GM18519 (cell line): ENCODE data around the gene APH1A.
"Not testable (repeated sequence)": the region's sequence is repeated elsewhere in the genome, so short reads cannot be mapped to it uniquely, and the experiment has no call there.

Source experiments
- ATAC-seq: cut with Tn5 transposase; IDR thresholded peaks from one replicate; pipeline ENCODE4 v1.9.1; 2021; ENCODE audit warnings: mild to moderate bottlenecking, moderate library complexity; ENCODE audit not compliant: unreplicated experiment, low FRiP score

APH1A gene

GRCh38 chr1:150268705-150269403 is at the start of gene APH1A:
APH1A (minus strand) TSS chr1:150269016; CDS start chr1:150268810, 206 bp downstream.
- peak; percentile 49 for ATAC-seq

DNA sequence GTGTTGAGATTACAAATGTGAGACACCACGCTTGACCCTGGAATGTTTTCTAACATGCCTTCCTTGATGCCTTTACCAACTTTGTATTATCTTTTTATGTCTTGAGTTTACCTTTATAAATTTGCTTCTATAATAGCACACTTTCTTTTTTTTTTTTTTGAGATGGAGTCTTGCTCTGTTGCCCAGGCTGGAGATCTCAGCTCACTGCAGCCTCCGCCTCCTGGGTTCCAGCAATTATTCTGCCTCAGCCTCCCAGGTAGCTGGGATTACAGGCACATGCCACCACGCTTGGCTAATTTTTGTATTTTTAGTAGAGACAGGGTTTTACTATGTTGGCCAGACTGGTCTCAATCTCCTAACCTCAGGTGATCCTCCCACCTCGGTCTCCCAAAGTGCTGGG is 45.9 kb upstream of the APH1A start:
- ATAC-seq, result not testable (repeated sequence)

- no peak for ATAC-seq
These were observed 42.9 kb upstream of the APH1A start for GRCh38 chr1:150311762-150312161.

DNA sequence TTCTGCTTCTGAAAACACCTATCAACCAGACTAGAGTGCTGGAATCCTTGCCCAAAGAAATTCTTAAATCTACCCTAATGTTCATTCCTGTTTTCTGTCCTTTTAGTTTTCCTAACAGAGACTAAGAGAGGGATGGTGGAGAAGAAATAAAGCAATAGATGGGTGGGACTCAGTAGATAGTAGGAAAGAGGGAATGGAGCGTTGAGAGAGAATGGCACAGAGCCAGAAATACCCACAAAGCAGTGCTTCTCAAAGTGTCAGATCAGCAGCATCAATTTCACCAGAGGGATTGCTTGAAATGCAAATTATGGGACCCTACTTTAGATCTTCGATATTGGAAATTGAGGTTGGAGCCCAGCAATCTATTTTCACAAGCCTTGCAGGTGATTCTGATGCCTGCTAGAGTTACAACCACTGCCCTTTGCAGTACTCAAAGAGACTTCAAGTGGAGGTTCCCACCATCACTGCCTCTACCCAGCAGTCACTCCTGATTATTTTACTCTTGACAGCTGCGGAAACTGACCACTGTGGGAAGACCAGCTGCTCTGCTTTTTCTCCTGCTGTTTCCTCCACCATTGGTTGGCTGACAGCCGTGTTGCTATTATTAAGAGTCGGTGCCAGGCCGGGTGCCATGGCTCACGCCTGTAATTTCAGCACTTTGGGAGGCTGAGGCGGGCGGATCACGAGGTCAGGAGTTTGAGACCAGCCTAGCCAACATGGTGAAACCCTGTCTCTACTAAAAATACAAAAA is 41.1 kb upstream of the APH1A start:
- no peak for ATAC-seq

DNA sequence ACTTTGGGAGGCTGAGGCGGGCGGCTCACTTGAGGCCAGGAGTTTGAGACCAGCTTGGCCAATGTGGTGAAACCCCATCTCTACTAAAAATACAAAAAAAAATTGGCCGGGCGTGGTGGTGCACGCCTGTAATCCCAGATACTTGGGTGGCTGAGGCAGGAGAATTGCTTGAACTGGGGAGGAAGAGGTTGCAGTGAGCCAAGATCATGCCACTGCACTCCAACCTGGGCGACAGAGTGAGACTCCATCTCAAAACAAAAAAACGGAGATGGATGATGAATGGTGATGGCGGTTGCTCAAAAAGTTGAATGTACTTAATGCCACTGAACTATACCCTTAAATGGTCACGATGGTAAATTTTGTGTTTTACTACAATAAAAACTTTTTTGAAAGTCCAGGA is 39.8 kb upstream of the APH1A start:
- not testable (repeated sequence) for ATAC-seq

DNA sequence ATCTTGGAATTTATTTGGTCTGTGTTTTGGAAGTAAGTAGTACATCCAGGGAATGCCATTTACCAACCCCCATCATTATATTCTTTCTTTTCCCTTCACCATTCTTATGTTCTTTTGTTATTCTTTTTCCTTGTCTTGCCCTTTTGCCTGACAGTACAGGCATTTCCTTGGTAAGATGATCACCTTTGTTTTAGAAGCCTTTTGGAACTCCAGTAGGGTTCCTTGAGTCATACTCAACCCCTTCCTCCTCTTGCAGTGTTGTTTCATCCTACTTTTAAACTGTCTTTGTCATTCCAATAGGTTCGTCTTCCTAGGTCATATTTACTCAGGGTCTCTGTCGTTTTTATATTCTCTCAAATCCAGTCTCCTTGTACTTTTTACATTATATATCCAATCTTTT is 34.1 kb upstream of the APH1A start:
- no peak for ATAC-seq

DNA sequence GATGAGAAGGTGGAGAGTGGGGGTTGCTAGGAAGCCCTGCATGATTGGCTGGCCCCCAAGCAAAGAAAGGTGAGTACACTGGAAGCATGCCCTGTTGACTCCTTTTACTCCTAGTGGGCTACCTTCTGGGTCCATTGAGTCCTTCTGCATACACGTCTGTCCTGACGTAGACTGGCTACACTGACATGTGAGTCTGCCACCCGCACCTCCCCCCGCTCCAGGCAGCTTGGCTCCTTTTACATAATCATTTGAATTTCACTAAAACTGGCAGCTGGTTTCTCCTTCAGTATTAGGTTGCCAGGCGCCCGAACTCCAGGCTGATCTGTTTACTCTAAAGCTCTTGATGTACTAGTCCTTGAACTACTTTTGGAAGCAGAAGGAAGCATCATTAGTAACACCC is 33.5 kb upstream of the APH1A start:
- ATAC-seq, result no peak

DNA sequence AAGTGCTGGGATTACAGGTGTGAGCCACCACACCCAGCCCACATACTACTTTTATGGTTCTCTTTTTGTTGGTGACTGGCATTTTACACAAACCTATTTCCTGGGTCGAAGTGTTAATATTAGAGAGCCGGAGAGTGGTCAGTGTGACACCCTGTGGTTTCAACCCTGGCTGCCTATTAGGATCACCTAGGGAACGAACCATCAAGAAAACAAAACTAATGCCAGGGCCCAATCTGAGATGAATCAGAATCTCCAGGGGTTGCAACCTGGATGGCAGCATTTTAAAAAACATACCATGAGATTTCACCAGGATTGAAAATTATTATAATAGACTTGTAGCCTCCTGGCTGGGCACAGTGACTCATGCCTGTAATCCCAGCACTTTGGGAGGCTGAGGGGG is 30.9 kb upstream of the APH1A start:
- no peak for ATAC-seq

GRCh38 chr1:150295476-150295875 is 26.7 kb upstream of the APH1A start:
- no peak for ATAC-seq

- ATAC-seq, result no peak
These were observed 24.8 kb upstream of the APH1A start, which contains the start of gene MRPS21 for GRCh38 chr1:150293433-150294253. MRPS21 (plus strand) TSS chr1:150293861; CDS start chr1:150294367, 506 bp downstream.

DNA sequence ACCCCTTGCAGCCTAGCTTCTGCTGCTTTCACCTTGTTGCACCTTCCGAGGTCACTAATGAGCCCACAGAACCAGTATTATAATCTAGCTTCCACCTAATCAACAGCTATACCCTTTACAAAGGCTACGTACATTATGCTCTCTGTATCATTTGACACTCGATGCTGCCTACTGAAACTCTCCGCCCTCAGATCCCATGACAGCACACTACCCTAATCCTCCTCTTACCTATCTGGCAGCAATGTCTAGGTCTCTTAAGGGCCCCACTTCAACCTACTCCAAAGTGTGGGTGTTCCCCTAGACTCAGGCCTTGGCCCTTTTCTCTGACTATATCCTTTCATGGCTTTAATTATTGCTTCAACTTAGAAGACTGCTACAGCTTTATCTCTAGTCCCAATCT is 20.0 kb upstream of the APH1A start:
- ATAC-seq, result no peak

GRCh38 chr1:150288382-150288781 is 19.6 kb upstream of the APH1A start:
- no peak for ATAC-seq

- ATAC-seq, result no peak
These were observed 14.4 kb upstream of the APH1A start for GRCh38 chr1:150283260-150283659.

DNA sequence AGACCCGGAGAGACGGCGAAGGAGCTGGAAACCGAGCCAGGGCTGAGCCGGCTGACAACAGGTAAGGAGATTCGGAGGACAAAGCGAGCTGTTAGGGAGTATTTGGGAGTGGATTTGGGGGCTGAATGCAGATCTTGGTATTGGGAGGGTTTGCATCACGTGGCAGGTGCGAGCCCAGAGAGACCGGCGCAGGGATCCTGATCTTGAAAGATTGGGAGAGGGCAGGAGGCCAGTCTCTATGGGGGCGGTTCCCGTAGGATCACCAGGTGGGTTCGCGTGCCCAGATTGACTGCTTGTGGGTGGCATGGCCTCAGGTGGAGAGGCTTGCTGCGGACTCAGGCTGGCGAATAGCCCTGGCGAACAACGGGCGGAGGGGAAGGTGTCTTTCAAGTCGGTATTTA is 13.7 kb upstream of the APH1A start:
- no peak for ATAC-seq

DNA sequence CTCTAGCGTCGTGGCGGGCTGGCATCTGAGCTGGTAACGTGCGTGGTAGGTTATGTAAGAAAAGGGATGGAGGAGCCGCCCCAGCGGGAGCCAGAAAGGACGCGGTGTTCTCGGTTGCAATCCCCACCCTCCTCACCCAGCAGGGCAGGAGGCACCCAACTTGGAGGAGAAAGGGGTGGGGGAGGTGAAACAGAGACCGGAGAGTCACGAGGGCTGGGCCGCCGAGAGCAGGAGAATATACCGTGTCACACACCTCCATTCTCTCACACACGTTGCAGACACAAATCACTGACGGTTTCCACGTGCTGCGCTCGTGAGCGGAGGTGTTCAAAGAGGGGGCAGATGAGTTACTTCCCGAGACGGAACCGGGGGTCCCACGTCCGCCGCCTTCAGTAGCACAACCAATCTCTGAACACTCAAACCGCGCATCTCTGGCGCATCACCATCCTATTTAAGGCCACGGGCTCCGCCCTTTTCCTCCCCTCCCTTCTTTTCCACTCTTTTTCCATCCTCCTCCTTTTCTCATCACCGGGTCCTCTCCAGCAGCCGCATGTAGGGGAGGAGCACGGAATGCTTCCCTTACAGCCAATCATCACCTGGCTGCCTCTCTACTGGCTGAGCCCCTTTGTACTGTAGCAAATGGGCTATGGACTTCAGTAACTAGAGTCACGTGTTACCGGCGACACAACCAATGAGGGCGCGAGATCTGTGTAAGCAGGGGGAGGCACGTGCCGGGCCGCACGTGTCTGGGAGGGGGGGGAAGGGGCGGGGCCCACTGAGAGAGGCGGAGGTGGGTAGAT is 13.1 kb upstream of the APH1A start, which contains the start of gene CIART:
TSS of gene CIART (plus strand) at position 797 of the 800 bp plus-strand sequence. CDS start 714 bp downstream, outside the sequence.
- peak; percentile 58 for ATAC-seq

DNA sequence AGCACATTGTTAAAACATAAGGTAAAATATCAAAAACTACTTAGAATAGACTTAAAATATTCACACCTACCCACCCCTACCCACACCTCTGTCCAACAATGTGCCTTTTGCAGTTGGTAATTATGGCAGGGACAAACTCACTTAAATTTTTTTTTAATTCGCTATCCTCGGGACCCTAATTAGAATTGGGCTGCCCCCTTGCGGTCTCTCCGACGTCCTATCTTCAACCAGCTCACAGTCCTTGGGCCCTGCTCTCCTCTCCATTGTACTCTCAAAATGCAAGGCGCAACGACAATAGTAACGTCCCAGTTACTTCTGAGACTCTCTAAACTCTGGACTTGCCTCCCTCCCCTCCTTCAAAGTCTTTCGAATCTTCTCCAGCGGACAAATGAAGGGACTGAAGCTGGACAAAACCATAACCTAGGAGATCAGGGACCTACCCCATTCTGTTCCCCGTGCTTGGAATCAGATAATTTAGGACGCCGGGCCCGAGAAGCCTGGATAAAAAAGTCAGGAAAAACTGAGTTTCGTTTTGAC is 12.5 kb upstream of the APH1A start:
- no peak for ATAC-seq

DNA sequence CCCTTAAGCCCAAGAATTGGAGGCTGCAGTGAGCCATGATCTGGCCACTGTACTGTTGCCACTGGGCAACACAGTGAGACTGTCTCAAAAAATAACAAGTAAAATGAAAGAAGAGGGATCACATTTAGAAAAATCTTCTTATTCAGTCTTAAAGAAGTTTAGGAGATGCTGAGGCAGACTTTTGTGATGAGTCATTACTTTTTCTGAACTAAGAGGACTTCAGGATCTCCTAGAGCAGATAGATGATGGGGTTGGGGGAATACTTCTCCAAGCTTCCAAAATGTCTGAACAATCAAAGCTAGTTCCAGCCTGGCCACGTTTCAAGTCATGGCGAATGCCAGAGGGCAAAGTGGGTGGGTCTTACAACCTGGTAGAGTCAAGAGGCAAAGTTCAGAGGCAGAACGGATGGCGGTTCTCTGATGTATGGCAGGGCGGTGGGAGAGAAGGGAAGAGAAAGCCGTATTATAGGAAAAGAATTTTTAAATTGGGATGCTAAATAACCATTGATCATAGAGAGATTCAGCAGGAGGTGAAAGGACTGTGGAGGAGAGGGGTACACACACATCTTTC is 11.4 kb upstream of the APH1A start:
- no peak for ATAC-seq

DNA sequence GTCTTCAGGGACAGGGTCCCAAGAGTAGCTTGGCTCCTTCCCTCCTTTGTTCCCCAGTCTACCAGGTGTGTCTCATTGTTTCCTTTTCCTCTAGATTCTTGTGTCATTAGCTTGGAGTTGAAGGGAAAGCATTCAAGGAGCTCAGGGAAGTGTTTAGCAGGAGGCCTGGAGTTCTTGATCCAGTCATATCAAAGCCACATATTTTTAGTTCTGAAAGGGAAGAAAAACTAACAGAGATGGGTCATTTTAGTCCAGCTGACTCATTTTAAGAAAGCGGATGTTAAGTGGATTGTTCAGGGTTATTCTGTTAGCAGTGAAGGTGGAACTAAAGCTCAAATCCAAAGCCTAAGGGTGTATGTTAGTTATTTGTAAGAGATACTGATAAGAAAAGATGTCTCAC is 4.5 kb upstream of the APH1A start:
- no peak for ATAC-seq

DNA sequence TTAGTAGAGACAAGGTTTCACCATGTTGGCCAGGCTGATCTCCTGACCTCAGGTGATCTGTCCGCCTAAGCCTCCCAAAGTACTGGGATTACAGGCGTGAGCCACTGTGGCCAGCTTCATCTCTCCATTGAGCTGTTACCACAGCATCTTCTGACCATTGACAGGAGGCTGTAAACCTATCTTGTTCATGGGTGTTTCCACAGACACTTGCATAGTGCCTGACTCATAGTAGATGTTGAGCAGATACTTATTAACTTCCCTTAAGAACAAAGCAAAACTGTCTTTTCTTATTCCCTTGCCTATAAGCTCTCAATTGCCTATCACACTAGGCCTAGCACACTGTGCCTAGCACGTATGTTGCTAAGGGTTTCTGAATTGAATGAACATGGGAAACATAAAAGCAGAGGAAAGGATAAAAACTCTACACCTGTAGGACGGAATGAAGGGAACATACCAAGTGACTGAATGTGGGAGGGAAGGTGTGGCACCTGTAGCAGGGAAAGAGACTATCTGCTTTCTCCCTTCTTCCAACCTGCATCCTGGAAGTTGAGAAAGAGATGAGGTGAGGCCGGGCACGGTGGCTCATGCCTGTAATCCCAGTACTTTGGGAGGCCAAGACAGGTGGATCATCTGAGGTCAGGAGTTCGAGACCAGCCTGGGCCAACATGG is 2.6 kb upstream of the APH1A start:
- ATAC-seq, result no peak
